Ectodermal cell (in vitro differentiated cells): ENCODE data around the gene TMEM11. TPM values are rescaled to one million over a fixed set of nuclear protein-coding genes. Genes with fewer than 3 reads are reported as not detected.
A peak's percentile ranks its signal among the peaks of the same experiment; 100 is the strongest.

Source experiments
- H3K27ac ChIP-seq: 2 replicates; pipeline ENCODE4 v1.7.0; 2013; ENCODE audit warnings: mild to moderate bottlenecking, low read depth, low read length; ENCODE audit not compliant: insufficient read depth, poor library complexity, severe bottlenecking
- H3K27me3 ChIP-seq: 2 replicates; pipeline ENCODE4 v1.7.0; 2013; ENCODE audit warnings: mild to moderate bottlenecking, low read length; ENCODE audit not compliant: insufficient read depth, control insufficient read depth, poor library complexity, severe bottlenecking
- H3K36me3 ChIP-seq: one replicate; pipeline ENCODE4 v1.7.0; 2013; ENCODE audit warnings: low read length; ENCODE audit not compliant: control insufficient read depth, insufficient read depth
- H3K4me1 ChIP-seq: one replicate; pipeline ENCODE4 v1.7.0; 2013; ENCODE audit warnings: low read length; ENCODE audit not compliant: control insufficient read depth, insufficient read depth
- H3K4me3 ChIP-seq: 2 replicates; pipeline ENCODE4 v1.7.0; 2013; ENCODE audit warnings: low read depth, low read length, control low read depth; ENCODE audit not compliant: insufficient read depth
- H3K9me3 ChIP-seq: 2 replicates; pipeline ENCODE4 v1.7.0; 2013; ENCODE audit warnings: mild to moderate bottlenecking, low read length, moderate library complexity; ENCODE audit not compliant: control insufficient read depth
- WGBS, 2 experiments: methylation state at CpG; one replicate each; pipeline ENCODE4 v1.1.7; 2013; ENCODE audit warnings: missing lambda C conversion rate in 2 of 2; 5-methylcytosine and 5-hydroxymethylcytosine counted together
- polyA plus RNA-seq, 4 experiments: library from polyadenylated mRNA; stranded (reverse); fragments of 50-300 nt; gene quantifications; one replicate each; pipeline ENCODE4 v1.2.3, GENCODE V29; 2013

The TMEM11 gene
- polyA plus RNA-seq (2013, experiment 1 of 4) = 29.5 TPM
- 23.5 TPM for polyA plus RNA-seq (2013, experiment 2 of 4)
- 26.1 TPM for polyA plus RNA-seq (2013, experiment 3 of 4)
- 27.8 TPM for polyA plus RNA-seq (2013, experiment 4 of 4)

- 0% methylated on average over 76 of the region's 76 CpGs for WGBS, 2 experiments
- no peaks in the 10 kb centered on the region for H3K36me3 ChIP-seq
Observed at GRCh38 chr17:21214015-21214776, at the start of gene TMEM11. Gene TMEM11, minus strand, starts transcription at chr17:21214161. Its CDS starts 9 bp downstream, at chr17:21214152.

GRCh38 chr17:21263376-21263775, 49.4 kb upstream of the TMEM11 start:
- Histone ChIP-seq H3K9me3 (no peaks in the 10 kb centered on the region), H3K27me3 (no peaks in the 10 kb centered on the region), H3K4me1 (no peaks in the 10 kb centered on the region), H3K4me3 (no peak overlapping the region), H3K27ac (no peak overlapping the region), H3K36me3 (no peaks in the 10 kb centered on the region)
- 91 to 94% methylated on average over 6 of the region's 6 CpGs for WGBS, 2 experiments

More at GRCh38 chr17:21214015-21214776, at the start of gene TMEM11:
- peak within 1 kb of the TSS; percentile 100 for H3K4me3 ChIP-seq
- H3K9me3 ChIP-seq = no peaks in the 10 kb centered on the region
- H3K27ac ChIP-seq = peak within 1 kb of the TSS; percentile 88
- H3K4me1 ChIP-seq = peaks cover 13% of the 10 kb centered on the region
- H3K27me3 ChIP-seq = no peaks in the 10 kb centered on the region

GRCh38 chr17:21262259-21262993, 48.5 kb upstream of the TMEM11 start:
- Histone ChIP-seq H3K9me3 (no peaks in the 10 kb centered on the region), H3K4me3 (no peak overlapping the region), H3K27me3 (no peaks in the 10 kb centered on the region), H3K36me3 (no peaks in the 10 kb centered on the region), H3K27ac (no peak overlapping the region), H3K4me1 (no peaks in the 10 kb centered on the region)
- 81 to 86% methylated on average over 12 of the region's 12 CpGs for WGBS, 2 experiments

- H3K27ac ChIP-seq = no peak overlapping the region
- H3K27me3 ChIP-seq = no peaks in the 10 kb centered on the region
- H3K9me3 ChIP-seq = no peaks in the 10 kb centered on the region
- WGBS, 2 experiments = 93 to 94% methylated on average over 7 of the region's 7 CpGs
- no peaks in the 10 kb centered on the region for H3K36me3 ChIP-seq
- H3K4me3 ChIP-seq = no peak overlapping the region
- no peaks in the 10 kb centered on the region for H3K4me1 ChIP-seq
Observed at GRCh38 chr17:21258593-21258992, 44.6 kb upstream of the TMEM11 start.

DNA sequence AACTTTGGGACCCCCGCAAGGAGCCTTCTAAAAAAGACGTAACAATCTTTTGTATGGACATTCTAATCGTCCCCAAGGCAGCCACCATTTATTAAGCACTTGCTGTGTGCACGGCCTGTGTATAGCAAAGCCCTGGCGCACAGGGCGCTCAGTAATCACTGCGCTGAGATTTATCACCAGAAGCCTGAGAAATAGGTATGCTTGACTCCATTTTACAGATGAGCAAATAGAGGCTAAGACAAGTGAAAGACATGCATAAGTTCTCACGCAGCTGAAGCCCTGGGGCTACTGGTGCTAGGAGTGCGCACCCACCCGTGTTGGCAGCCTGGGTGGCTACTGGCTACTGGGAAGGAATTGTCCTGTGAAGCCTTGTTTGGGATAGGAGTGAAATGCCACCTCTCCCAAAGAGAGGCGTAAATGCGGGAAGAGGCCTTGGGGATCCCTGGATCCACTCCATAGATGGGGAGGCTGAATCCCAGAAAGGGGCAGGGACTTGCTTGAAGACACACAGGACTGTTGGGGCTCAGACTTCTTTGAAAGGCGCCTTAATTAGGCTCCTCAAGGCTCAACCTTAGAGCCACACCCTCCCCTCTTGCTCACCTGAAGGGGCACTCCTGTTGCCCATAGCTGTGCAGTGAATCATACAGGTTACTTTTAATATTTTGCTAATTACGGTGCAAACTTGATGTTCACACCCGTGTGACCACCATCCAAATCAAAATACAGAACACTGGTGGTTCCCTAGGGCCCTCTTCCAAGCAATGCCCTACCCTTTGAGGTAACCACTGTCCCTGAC, 39.9 kb upstream of the TMEM11 start:
- Histone ChIP-seq H3K36me3 (no peaks in the 10 kb centered on the region), H3K27me3 (peaks cover 4% of the 10 kb centered on the region), H3K9me3 (no peaks in the 10 kb centered on the region), H3K27ac (no peak overlapping the region), H3K4me1 (peaks cover 5% of the 10 kb centered on the region), H3K4me3 (peak overlapping the region; percentile 64)
- WGBS, 2 experiments = 57 to 59% methylated on average over 15 of the region's 15 CpGs

DNA sequence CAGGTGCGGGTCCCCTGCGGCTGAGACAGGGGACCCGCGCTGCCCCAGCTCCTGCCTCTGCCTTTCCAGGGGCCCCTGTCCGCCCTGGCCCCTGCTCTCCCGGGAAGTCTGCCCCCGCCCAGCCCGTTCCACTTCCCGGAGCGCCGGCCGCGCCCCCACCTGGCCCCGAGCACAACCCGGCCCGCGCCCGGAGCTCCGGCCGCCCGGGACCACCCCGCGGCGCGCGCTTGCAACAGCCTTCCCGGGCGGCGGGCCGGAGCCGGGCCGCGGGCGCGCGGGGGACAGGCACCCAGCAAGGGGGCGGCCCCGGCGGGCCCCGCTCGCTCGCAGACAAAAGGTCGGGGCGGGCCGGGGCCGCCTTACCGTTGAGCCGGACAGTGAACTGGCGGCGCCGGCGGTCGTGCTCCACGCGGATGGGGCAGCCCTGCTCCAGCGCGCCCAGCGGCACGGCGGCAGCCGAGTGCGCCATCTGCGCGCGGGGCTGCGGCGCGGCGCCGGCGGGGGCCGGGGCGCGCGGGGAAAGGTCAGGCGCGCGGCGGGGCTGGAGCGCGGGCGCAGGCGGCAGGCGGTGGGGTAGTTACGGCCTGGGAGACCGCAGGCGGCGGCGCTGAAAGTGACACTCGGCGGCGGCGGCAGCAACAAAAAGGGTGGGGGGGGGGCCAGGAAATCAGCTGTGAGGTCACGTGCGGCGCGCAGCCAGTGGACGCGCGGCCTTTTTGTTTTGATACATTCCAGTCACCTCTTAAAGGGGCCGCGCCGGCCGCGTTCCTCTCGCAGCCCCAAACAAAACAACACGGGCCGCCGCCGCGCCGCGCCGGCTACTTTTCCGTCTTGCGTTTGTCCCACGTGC, 39.1 kb upstream of the TMEM11 start, which contains the start of gene NATD1:
TSS of gene NATD1 (minus strand) at position 615 of the 850 bp plus-strand sequence. CDS start at position 469, 146 bp downstream.
- H3K36me3 ChIP-seq = no peaks in the 10 kb centered on the region
- H3K9me3 ChIP-seq = no peaks in the 10 kb centered on the region
- peak within 1 kb of the TSS; percentile 64 for H3K4me3 ChIP-seq
- H3K27me3 ChIP-seq = peaks cover 4% of the 10 kb centered on the region
- no peak within 1 kb of the TSS for H3K27ac ChIP-seq
- H3K4me1 ChIP-seq = peaks cover 5% of the 10 kb centered on the region
- WGBS, 2 experiments = 1% methylated on average over 117 of the region's 117 CpGs

DNA sequence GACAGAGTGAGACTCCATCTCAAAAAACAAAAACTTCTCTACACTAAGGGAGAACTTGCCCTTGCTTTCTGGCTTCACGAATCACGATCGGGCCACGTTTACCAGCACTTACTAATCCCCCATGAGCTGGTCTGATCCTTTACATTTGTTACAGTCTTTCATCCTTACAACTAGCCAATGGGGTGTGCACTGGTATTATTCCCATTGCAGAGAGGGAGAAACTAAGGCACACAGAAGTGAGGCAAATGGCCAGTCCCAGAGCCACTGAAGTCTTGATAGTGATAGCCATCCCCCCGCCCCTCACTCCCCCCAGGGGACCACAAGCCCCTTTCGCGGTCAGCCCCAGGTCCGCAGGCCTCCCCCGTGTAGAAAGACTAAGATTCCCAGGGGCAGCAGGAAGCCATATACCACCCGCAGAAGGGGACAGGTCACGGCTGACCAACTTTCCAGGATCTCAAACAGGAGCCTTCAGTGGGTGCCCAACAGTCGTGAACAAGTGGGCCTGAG, 38.4 kb upstream of the TMEM11 start:
- 26 to 27% methylated on average over 12 of the region's 12 CpGs for WGBS, 2 experiments

DNA sequence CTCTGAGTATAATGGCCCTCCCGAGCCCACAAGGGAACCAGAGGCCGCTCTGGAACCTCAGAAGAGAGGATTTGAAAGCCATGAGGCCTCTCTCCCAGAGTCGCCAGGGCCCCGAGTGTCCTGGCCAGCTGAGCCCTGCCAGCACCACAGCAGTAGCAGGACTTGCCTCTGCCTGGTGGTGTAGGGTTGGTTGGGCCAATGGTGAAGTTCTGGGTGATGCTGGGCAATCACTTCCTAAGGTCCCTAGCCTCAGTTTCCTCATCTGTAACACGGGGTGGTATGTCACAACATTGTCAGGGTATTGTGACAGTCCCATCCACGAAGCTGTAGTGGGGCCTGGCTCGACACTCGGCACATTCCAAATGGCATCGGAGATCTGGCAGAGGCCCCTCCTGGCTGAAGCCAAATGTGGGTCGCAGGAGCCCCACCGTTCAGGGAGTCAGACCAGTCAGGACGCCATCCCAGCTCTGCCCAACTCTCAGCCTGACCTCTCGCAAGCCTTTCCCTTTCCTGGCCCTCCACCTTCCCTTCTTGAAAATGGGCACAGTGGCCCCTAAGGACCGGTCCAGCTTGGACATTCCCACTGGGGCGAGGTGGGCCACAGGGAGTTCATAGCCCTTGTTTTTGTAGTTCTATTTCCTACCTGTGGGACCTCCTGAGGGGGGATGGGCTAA, 37.5 kb upstream of the TMEM11 start:
- H3K4me1 ChIP-seq = peaks cover 5% of the 10 kb centered on the region
- H3K9me3 ChIP-seq = no peaks in the 10 kb centered on the region
- no peak overlapping the region for H3K4me3 ChIP-seq
- H3K27me3 ChIP-seq = peaks cover 4% of the 10 kb centered on the region
- 93% methylated on average over 15 of the region's 15 CpGs for WGBS, 2 experiments
- no peak overlapping the region for H3K27ac ChIP-seq
- H3K36me3 ChIP-seq = no peaks in the 10 kb centered on the region

More for the DNA sequence above, 38.4 kb upstream of the TMEM11 start:
- peaks cover 4% of the 10 kb centered on the region for H3K27me3 ChIP-seq
- H3K27ac ChIP-seq = no peak overlapping the region
- H3K9me3 ChIP-seq = no peaks in the 10 kb centered on the region
- H3K36me3 ChIP-seq = no peaks in the 10 kb centered on the region
- peaks cover 5% of the 10 kb centered on the region for H3K4me1 ChIP-seq
- peak overlapping the region; percentile 64 for H3K4me3 ChIP-seq

GRCh38 chr17:21250854-21251253, 36.9 kb upstream of the TMEM11 start:
- Histone ChIP-seq H3K27me3 (peaks cover 4% of the 10 kb centered on the region), H3K36me3 (no peaks in the 10 kb centered on the region), H3K4me3 (no peak overlapping the region), H3K27ac (no peak overlapping the region), H3K9me3 (no peaks in the 10 kb centered on the region), H3K4me1 (peaks cover 5% of the 10 kb centered on the region)
- WGBS, 2 experiments = 83 to 89% methylated on average over 4 of the region's 4 CpGs
